Activated T-cell treated with anti-CD3 and anti-CD28 coated beads, Interleukin-2, amount 50 U/mL, for 4 hours (primary cell): ENCODE data around the gene TMEM129. TPM values are rescaled to one million over a fixed set of nuclear protein-coding genes. Genes with fewer than 3 reads are reported as not detected.

Experiments
- ATAC-seq, 2 donors: fragments of 200-7000 bp; cut with Tn5 transposase; one replicate each; pipeline ENCODE4 v1.10.0; 2021
- DNase-seq: peaks from one replicate; pipeline ENCODE4 v3.0.0-alpha.2; 2020
- H3K27me3 Mint-ChIP-seq: one replicate; pipeline ENCODE4 v1.8.0; 2021; ENCODE audit warnings: low read depth, mixed read lengths
- H3K36me3 Mint-ChIP-seq: one replicate; pipeline ENCODE4 v1.8.0; 2022; ENCODE audit warnings: mixed read lengths; ENCODE audit not compliant: insufficient read depth
- H3K4me1 Mint-ChIP-seq: one replicate; pipeline ENCODE4 v1.8.0; 2021; ENCODE audit warnings: low read depth, mixed read lengths
- H3K4me3 Mint-ChIP-seq: one replicate; pipeline ENCODE4 v1.8.0; 2021; ENCODE audit warnings: mild to moderate bottlenecking, moderate library complexity, mixed read lengths
- H3K9me3 Mint-ChIP-seq: one replicate; pipeline ENCODE4 v1.8.0; 2021; ENCODE audit warnings: mixed read lengths
- total RNA-seq, 3 donors: library from RNA; stranded (reverse); gene quantifications; one replicate each; pipeline ENCODE4 v1.2.1, GENCODE V29; 2021

Gene TMEM129
- total RNA-seq, 3 donors from 2014 or later, result 17.4 to 21.8 (median 17.6) TPM

GRCh38 chr4:1762264-1763010, 41.3 kb upstream of the TMEM129 start:
- Mint-ChIP-seq H3K4me3 (no peak overlapping the region), H3K4me1 (peaks cover 2% of the 10 kb centered on the region), H3K9me3 (no peaks in the 10 kb centered on the region), H3K27me3 (peaks cover 20% of the 10 kb centered on the region), H3K36me3 (no peaks in the 10 kb centered on the region)
- DNase-seq (no peak), ATAC-seq (no peak)

- H3K36me3 Mint-ChIP-seq, result no peaks in the 10 kb centered on the region
- DNase-seq (no peak), ATAC-seq (no peak)
- H3K4me1 Mint-ChIP-seq, result peaks cover 2% of the 10 kb centered on the region
- peaks cover 20% of the 10 kb centered on the region for H3K27me3 Mint-ChIP-seq
- H3K9me3 Mint-ChIP-seq, result no peaks in the 10 kb centered on the region
- H3K4me3 Mint-ChIP-seq, result no peak overlapping the region
Observed at GRCh38 chr4:1761130-1761689, 40.1 kb upstream of the TMEM129 start.

- Mint-ChIP-seq H3K4me3 (no peak overlapping the region), H3K4me1 (peaks cover 2% of the 10 kb centered on the region), H3K36me3 (no peaks in the 10 kb centered on the region), H3K27me3 (peaks cover 19% of the 10 kb centered on the region), H3K9me3 (no peaks in the 10 kb centered on the region)
- DNase-seq (no peak), ATAC-seq (no peak)
Observed at GRCh38 chr4:1760521-1761071, 39.5 kb upstream of the TMEM129 start.

- Mint-ChIP-seq H3K4me3 (no peak overlapping the region), H3K9me3 (no peaks in the 10 kb centered on the region), H3K36me3 (no peaks in the 10 kb centered on the region), H3K4me1 (peaks cover 2% of the 10 kb centered on the region), H3K27me3 (peaks cover 11% of the 10 kb centered on the region)
- DNase-seq (no peak), ATAC-seq (no peak)
Observed at GRCh38 chr4:1759818-1760223, 38.7 kb upstream of the TMEM129 start.

- ATAC-seq (no peak), DNase-seq (no peak)
- no peak overlapping the region for H3K4me3 Mint-ChIP-seq
- no peaks in the 10 kb centered on the region for H3K9me3 Mint-ChIP-seq
- no peaks in the 10 kb centered on the region for H3K36me3 Mint-ChIP-seq
- H3K27me3 Mint-ChIP-seq, result peaks cover 10% of the 10 kb centered on the region
- peaks cover 2% of the 10 kb centered on the region for H3K4me1 Mint-ChIP-seq
Observed at GRCh38 chr4:1759170-1759817, 38.2 kb upstream of the TMEM129 start.

GRCh38 chr4:1758306-1759121, 37.4 kb upstream of the TMEM129 start:
- Mint-ChIP-seq H3K4me3 (no peak overlapping the region), H3K36me3 (no peaks in the 10 kb centered on the region), H3K27me3 (peaks cover 5% of the 10 kb centered on the region), H3K9me3 (no peaks in the 10 kb centered on the region), H3K4me1 (peaks cover 2% of the 10 kb centered on the region)
- DNase-seq (no peak), ATAC-seq (no peak)

- no peak overlapping the region for H3K4me3 Mint-ChIP-seq
- H3K4me1 Mint-ChIP-seq, result peaks cover 2% of the 10 kb centered on the region
- ATAC-seq, result no peak
- no peak for DNase-seq
- H3K36me3 Mint-ChIP-seq, result no peaks in the 10 kb centered on the region
- H3K27me3 Mint-ChIP-seq, result peaks cover 2% of the 10 kb centered on the region
- no peaks in the 10 kb centered on the region for H3K9me3 Mint-ChIP-seq
Observed at GRCh38 chr4:1757836-1758235, 36.7 kb upstream of the TMEM129 start.

- Mint-ChIP-seq H3K27me3 (no peaks in the 10 kb centered on the region), H3K36me3 (no peaks in the 10 kb centered on the region), H3K4me1 (peaks cover 2% of the 10 kb centered on the region), H3K9me3 (no peaks in the 10 kb centered on the region), H3K4me3 (no peak overlapping the region)
- DNase-seq (no peak), ATAC-seq (no peak)
Observed at GRCh38 chr4:1756893-1757779, 36.0 kb upstream of the TMEM129 start.

- no peaks in the 10 kb centered on the region for H3K36me3 Mint-ChIP-seq
- ATAC-seq, result no peak
- no peaks in the 10 kb centered on the region for H3K27me3 Mint-ChIP-seq
- H3K4me3 Mint-ChIP-seq, result no peak overlapping the region
- no peak for DNase-seq
- no peaks in the 10 kb centered on the region for H3K9me3 Mint-ChIP-seq
- peaks cover 2% of the 10 kb centered on the region for H3K4me1 Mint-ChIP-seq
Observed at GRCh38 chr4:1756079-1756478, 35.0 kb upstream of the TMEM129 start.

GRCh38 chr4:1755297-1755696, 34.2 kb upstream of the TMEM129 start:
- no peaks in the 10 kb centered on the region for H3K27me3 Mint-ChIP-seq
- no peaks in the 10 kb centered on the region for H3K9me3 Mint-ChIP-seq
- no peaks in the 10 kb centered on the region for H3K36me3 Mint-ChIP-seq
- DNase-seq (no peak), ATAC-seq (no peak)
- H3K4me1 Mint-ChIP-seq, result peaks cover 2% of the 10 kb centered on the region
- H3K4me3 Mint-ChIP-seq, result no peak overlapping the region

GRCh38 chr4:1754336-1754735, 33.2 kb upstream of the TMEM129 start:
- ATAC-seq, result no peak
- Mint-ChIP-seq H3K27me3 (no peaks in the 10 kb centered on the region), H3K4me1 (no peaks in the 10 kb centered on the region), H3K36me3 (no peaks in the 10 kb centered on the region), H3K4me3 (no peak overlapping the region), H3K9me3 (no peaks in the 10 kb centered on the region)
- DNase-seq, result no peak

GRCh38 chr4:1753697-1754311, 32.7 kb upstream of the TMEM129 start:
- Mint-ChIP-seq H3K27me3 (no peaks in the 10 kb centered on the region), H3K4me1 (no peaks in the 10 kb centered on the region), H3K36me3 (no peaks in the 10 kb centered on the region), H3K9me3 (no peaks in the 10 kb centered on the region), H3K4me3 (no peak overlapping the region)
- ATAC-seq (no peak), DNase-seq (no peak)

GRCh38 chr4:1753294-1753696, 32.2 kb upstream of the TMEM129 start:
- Mint-ChIP-seq H3K4me1 (no peaks in the 10 kb centered on the region), H3K4me3 (no peak overlapping the region), H3K9me3 (no peaks in the 10 kb centered on the region), H3K27me3 (no peaks in the 10 kb centered on the region), H3K36me3 (no peaks in the 10 kb centered on the region)
- DNase-seq, result no peak
- ATAC-seq, result no peak
